Skeletal muscle tissue (tissue), 5 donors: Measurements from ENCODE around the gene CLEC4C. TPM values are rescaled to one million over a fixed set of nuclear protein-coding genes. Genes with fewer than 3 reads are reported as not detected.

Experiments
- H3K27ac ChIP-seq: one replicate; pipeline ENCODE4 v1.7.0; 2013; ENCODE audit warnings: mild to moderate bottlenecking, low read depth, low read length, inconsistent platforms
- H3K27me3 ChIP-seq, 3 donors: one replicate each; pipeline ENCODE4 v1.7.0; 2013; ENCODE audit warnings: low read length in 3 of 3; ENCODE audit not compliant: control insufficient read depth in 3 of 3, insufficient read depth in 3 of 3
- H3K36me3 ChIP-seq, 3 donors: one replicate each; pipeline ENCODE4 v1.7.0; 2013; ENCODE audit warnings: low read length in 3 of 3; ENCODE audit not compliant: control insufficient read depth in 3 of 3, insufficient read depth in 3 of 3
- H3K4me1 ChIP-seq, 3 donors: one replicate each; pipeline ENCODE4 v1.7.0; 2013; ENCODE audit warnings: low read length in 3 of 3, mild to moderate bottlenecking in 3 of 3; ENCODE audit not compliant: control insufficient read depth in 3 of 3, insufficient read depth in 3 of 3
- H3K4me3 ChIP-seq, 3 donors: one replicate each; pipeline ENCODE4 v1.7.0; 2013; ENCODE audit warnings: low read length in 3 of 3
- H3K9ac ChIP-seq, 3 donors: one replicate each; pipeline ENCODE4 v1.7.0; 2013; ENCODE audit warnings: low read length in 3 of 3, mild to moderate bottlenecking in 3 of 3, moderate library complexity in 2 of 3, low read depth in 1 of 3
- H3K9me3 ChIP-seq, 3 donors: one replicate each; pipeline ENCODE4 v1.7.0; 2013; ENCODE audit warnings: low read length in 3 of 3; ENCODE audit not compliant: control insufficient read depth in 3 of 3
- small RNA-seq: library from RNA; depleted of rRNA; stranded (forward); fragments of <200 nt; gene quantifications from one replicate; pipeline ENCODE3, GENCODE V24; 2014
- total RNA-seq: library from RNA; depleted of rRNA; stranded (reverse); fragments of >200 nt; gene quantifications from one replicate; pipeline ENCODE4 v1.2.3, GENCODE V29; 2014
- donor health status: Osteomylitis.

The CLEC4C gene
- total RNA-seq, 1 donor from 2014 or later = not detected

GRCh38 chr12:7695566-7696197 lies 51.5 kb downstream of the CLEC4C start, which contains the start of gene GDF3:
Gene GDF3 (minus strand): TSS chr12:7695775. CDS start chr12:7695728, 47 bp downstream.
- no peak within 1 kb of the TSS for H3K27ac ChIP-seq
- no peaks in the 10 kb centered on the region for H3K36me3 ChIP-seq
- H3K9me3 ChIP-seq = no peaks in the 10 kb centered on the region
- H3K4me3 ChIP-seq = no peak within 1 kb of the TSS
- H3K4me1 ChIP-seq = peaks cover 0 to 2% (median 0%) of the 10 kb centered on the region in 3 donors
- H3K9ac ChIP-seq = no peak within 1 kb of the TSS
- H3K27me3 ChIP-seq = no peaks in the 10 kb centered on the region

DNA sequence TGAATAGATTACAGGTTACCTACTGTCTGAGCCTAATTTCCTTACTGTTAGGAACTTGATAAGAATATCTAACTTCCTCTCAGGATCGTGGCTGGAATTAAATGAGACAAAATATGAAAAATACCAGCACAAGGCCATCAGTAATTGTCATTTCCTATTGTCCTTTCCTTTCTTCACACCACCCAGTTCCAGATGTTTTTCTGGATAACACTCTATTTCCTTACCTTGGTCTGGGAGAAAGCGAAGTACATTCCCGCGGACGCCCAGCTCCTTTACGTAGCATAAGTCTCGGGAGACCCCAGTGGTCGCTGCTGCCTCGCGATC lies 52.0 kb downstream of the CLEC4C start:
- Histone ChIP-seq H3K9ac (no peak overlapping the region), H3K27ac (no peak overlapping the region), H3K9me3 (no peaks in the 10 kb centered on the region), H3K4me3 (no peak overlapping the region), H3K4me1 (peaks cover 0 to 2% (median 0%) of the 10 kb centered on the region in 3 donors), H3K36me3 (no peaks in the 10 kb centered on the region), H3K27me3 (no peaks in the 10 kb centered on the region)

DNA sequence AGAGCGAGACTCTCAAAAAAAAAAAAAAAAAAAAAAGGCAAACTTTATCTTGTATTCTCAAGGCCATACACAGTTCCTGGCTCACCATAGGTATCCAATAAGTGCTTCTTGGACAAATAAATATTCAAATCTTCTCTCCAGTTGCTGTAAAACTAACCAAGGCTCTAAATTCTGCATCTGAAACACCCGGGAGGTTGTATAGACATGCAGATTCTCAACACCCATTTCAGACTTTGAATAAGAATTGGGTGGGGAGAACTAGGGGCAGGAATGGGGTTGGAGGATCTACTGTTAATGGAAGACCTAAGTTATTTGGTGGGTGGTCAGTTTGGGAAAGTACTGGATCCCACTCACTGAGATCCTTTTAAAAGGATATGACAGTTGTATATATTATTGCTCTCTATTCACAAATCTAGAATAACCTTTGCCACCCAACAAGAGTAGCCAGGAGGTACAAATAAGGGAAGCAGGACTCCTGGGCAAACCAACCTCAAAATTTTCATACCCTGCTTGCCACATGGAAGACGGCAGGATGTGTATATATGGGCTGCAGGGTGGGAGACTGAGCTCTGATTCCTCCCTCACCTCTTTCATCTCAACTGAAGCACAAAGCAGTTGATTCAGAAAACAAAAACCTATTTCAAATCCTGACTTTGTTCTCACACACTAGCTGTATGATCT lies 52.5 kb downstream of the CLEC4C start:
- no peak overlapping the region for H3K4me3 ChIP-seq
- H3K9ac ChIP-seq = no peak overlapping the region
- H3K27ac ChIP-seq = no peak overlapping the region
- H3K4me1 ChIP-seq = peaks cover 0 to 2% (median 0%) of the 10 kb centered on the region in 3 donors
- no peaks in the 10 kb centered on the region for H3K9me3 ChIP-seq
- no peaks in the 10 kb centered on the region for H3K36me3 ChIP-seq
- no peaks in the 10 kb centered on the region for H3K27me3 ChIP-seq

- H3K4me3 ChIP-seq = no peak overlapping the region
Measured at GRCh38 chr12:7693793-7694192, 53.4 kb downstream of the CLEC4C start.

DNA sequence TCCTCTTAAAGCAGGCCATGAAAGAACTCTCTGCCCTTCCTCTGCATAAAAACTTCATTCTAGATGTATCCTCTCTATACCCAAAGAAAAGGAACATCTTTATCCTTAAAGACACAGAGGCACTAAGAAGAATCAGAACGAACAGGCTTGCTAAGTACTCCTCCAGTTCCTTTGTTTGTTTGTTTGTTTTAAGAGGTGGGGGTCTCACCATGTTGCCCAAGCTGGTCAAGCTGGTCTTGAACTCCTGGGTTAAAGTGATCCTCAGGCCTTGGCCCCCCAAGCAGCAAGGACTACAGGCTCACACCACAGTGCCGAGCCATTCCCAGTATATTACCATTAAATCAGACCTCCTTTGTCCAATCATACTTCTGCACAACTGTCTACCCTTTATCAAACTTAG lies 65.6 kb downstream of the CLEC4C start:
- Histone ChIP-seq H3K36me3 (no peaks in the 10 kb centered on the region), H3K4me3 (no peak overlapping the region), H3K27ac (no peak overlapping the region), H3K4me1 (no peaks in the 10 kb centered on the region), H3K27me3 (no peaks in the 10 kb centered on the region), H3K9me3 (no peaks in the 10 kb centered on the region), H3K9ac (no peak overlapping the region)

More at GRCh38 chr12:7693793-7694192, 53.4 kb downstream of the CLEC4C start:
- Histone ChIP-seq H3K4me1 (peaks cover 0 to 2% (median 0%) of the 10 kb centered on the region in 3 donors), H3K27ac (no peak overlapping the region), H3K9ac (no peak overlapping the region), H3K9me3 (no peaks in the 10 kb centered on the region), H3K27me3 (no peaks in the 10 kb centered on the region), H3K36me3 (no peaks in the 10 kb centered on the region)

Small RNA genes within 50 kb of the gene (small RNA-seq; reads per million reads assigned to genes)
- not detected for gene RF00019

Other genes starting within 250 kb of the CLEC4C start
- gene CD163, start 243.6 kb downstream of the CLEC4C start, total RNA-seq = 23.0 TPM
- gene APOBEC1, start 81.5 kb downstream of the CLEC4C start, total RNA-seq = not detected
- 1.0 TPM for gene GDF3, start 51.6 kb downstream of the CLEC4C start, total RNA-seq
- not detected for gene DPPA3, start 35.9 kb downstream of the CLEC4C start, total RNA-seq
- gene NANOGNB, start 17.8 kb upstream of the CLEC4C start, total RNA-seq = not detected
- 0.52 TPM for gene NANOG, start 42.0 kb upstream of the CLEC4C start, total RNA-seq
- 0.52 TPM for gene SLC2A14, start 125.5 kb upstream of the CLEC4C start, total RNA-seq
- gene SLC2A3, start 188.8 kb upstream of the CLEC4C start, total RNA-seq = 49.6 TPM